C4-2B (cell line): ENCODE results near the gene DAB1.

Experiments used
- CTCF ChIP-seq: fragments of 450-650 bp; conservative IDR thresholded peaks from 2 replicates; pipeline ENCODE4 v1.5.1; 2017; ENCODE audit warnings: mild to moderate bottlenecking
- ZFX ChIP-seq: fragments of 450-650 bp; IDR thresholded peaks from 2 replicates; pipeline ENCODE4 v1.6.1; 2017

- TF ChIP-seq CTCF (no peak), ZFX (no peak)
Measured at GRCh38 chr1:57209495-57209894, 214.4 kb downstream of the DAB1 start.
